ENCODE data around the gene FBXO48.

- no peak for TF ChIP-seq NFIC (IDR thresholded peaks at IDR 0.05; ENCODE audit: borderline replicate concordance)
- TF ChIP-seq RCOR1 (IDR thresholded peaks at IDR 0.05; ENCODE audit: low read length), result no peak
- TF ChIP-seq TCF12 (IDR thresholded peaks at IDR 0.05), result no peak
- no peak for TF ChIP-seq TAF1 (IDR thresholded peaks at IDR 0.05; ENCODE audit: borderline replicate concordance, low read depth, low read length)
- TF ChIP-seq RAD21 (IDR thresholded peaks at IDR 0.05; ENCODE audit: low read length), result no peak
- no peak for TF ChIP-seq NRF1 (IDR thresholded peaks at IDR 0.05; ENCODE audit: low read depth, low read length)
- no peak for TF ChIP-seq RXRA (IDR thresholded peaks at IDR 0.05; ENCODE audit: borderline replicate concordance, low read depth)
These were observed 34.7 kb upstream of the FBXO48 start for GRCh38 chr2:68501768-68502167.

All from SK-N-SH (cell line).